ENCODE results near the gene ARID2. TPM values are rescaled to one million over a fixed set of nuclear protein-coding genes. Genes with fewer than 3 reads are reported as not detected.

The ARID2 gene
- total RNA-seq, 1 experiment from 2014 or later, result 72.2 TPM

GRCh38 chr12:45703942-45704341, 25.6 kb upstream of the ARID2 start:
- no peaks in the 10 kb centered on the region for H3K27me3 ChIP-seq (replicated peaks; ENCODE audit: insufficient read depth, low read depth, low read length, poor library complexity)
- no peak overlapping the region for H3K27ac ChIP-seq (ENCODE audit: low read depth, low read length, poor library complexity, severe bottlenecking)
- H3K4me1 ChIP-seq (ENCODE audit: insufficient read depth, low read length, poor library complexity, severe bottlenecking), result no peaks in the 10 kb centered on the region
- TF ChIP-seq EZH2 (IDR thresholded peaks at IDR 0.05; ENCODE audit: borderline replicate concordance, low read depth, low read length, poor library complexity, severe bottlenecking), result no peak
- no peak for TF ChIP-seq CTCF (conservative IDR thresholded peaks at IDR 0.05; ENCODE audit: low read depth, low read length)
- no peak overlapping the region for H3K4me3 ChIP-seq (ENCODE audit: low read depth, low read length, poor library complexity, severe bottlenecking)
- H3K36me3 ChIP-seq (ENCODE audit: insufficient read depth, low read length, poor library complexity, severe bottlenecking), result no peaks in the 10 kb centered on the region
- no peak for DNase-seq (ENCODE audit: low spot score)
- intact Hi-C loops (cut with micrococcal nuclease; ENCODE audit: unreplicated experiment), result no loop called here
- BruUV-seq (replicated peaks), result no TSS peak
- peaks cover 9% of the 10 kb centered on the region for H3K9me3 ChIP-seq (ENCODE audit: low read depth, low read length, poor library complexity, severe bottlenecking)
- ChIA-PET CTCF (no interaction called here), POLR2A (ENCODE audit: low non-redundant PET) (interaction anchor here (0.6 kb wide), 1 partner anchor 79 kb away, joined by 3 read pairs; no protein-coding TSS in a partner anchor)

GRCh38 chr12:45704968-45705367, 24.5 kb upstream of the ARID2 start:
- no peak for DNase-seq (ENCODE audit: low spot score)
- H3K36me3 ChIP-seq (ENCODE audit: insufficient read depth, low read length, poor library complexity, severe bottlenecking), result no peaks in the 10 kb centered on the region
- no peak for TF ChIP-seq CTCF (conservative IDR thresholded peaks at IDR 0.05; ENCODE audit: low read depth, low read length)
- TF ChIP-seq EZH2 (IDR thresholded peaks at IDR 0.05; ENCODE audit: borderline replicate concordance, low read depth, low read length, poor library complexity, severe bottlenecking), result no peak
- BruUV-seq (replicated peaks), result no TSS peak
- POLR2A ChIA-PET (ENCODE audit: low non-redundant PET), result no interaction called here
- no peak overlapping the region for H3K4me3 ChIP-seq (ENCODE audit: low read depth, low read length, poor library complexity, severe bottlenecking)
- no peaks in the 10 kb centered on the region for H3K4me1 ChIP-seq (ENCODE audit: insufficient read depth, low read length, poor library complexity, severe bottlenecking)
- CTCF ChIA-PET, result no interaction called here
- H3K9me3 ChIP-seq (ENCODE audit: low read depth, low read length, poor library complexity, severe bottlenecking), result peaks cover 9% of the 10 kb centered on the region
- no peak overlapping the region for H3K27ac ChIP-seq (ENCODE audit: low read depth, low read length, poor library complexity, severe bottlenecking)
- H3K27me3 ChIP-seq (replicated peaks; ENCODE audit: insufficient read depth, low read depth, low read length, poor library complexity), result no peaks in the 10 kb centered on the region
- intact Hi-C loops (cut with micrococcal nuclease; ENCODE audit: unreplicated experiment), result no loop called here

- no peaks in the 10 kb centered on the region for H3K4me1 ChIP-seq (ENCODE audit: insufficient read depth, low read length, poor library complexity, severe bottlenecking)
- no peak overlapping the region for H3K4me3 ChIP-seq (ENCODE audit: low read depth, low read length, poor library complexity, severe bottlenecking)
- ChIA-PET CTCF (no interaction called here), POLR2A (ENCODE audit: low non-redundant PET) (no interaction called here)
- H3K27me3 ChIP-seq (replicated peaks; ENCODE audit: insufficient read depth, low read depth, low read length, poor library complexity), result no peaks in the 10 kb centered on the region
- DNase-seq (ENCODE audit: low spot score), result no peak
- H3K27ac ChIP-seq (ENCODE audit: low read depth, low read length, poor library complexity, severe bottlenecking), result no peak overlapping the region
- no peaks in the 10 kb centered on the region for H3K36me3 ChIP-seq (ENCODE audit: insufficient read depth, low read length, poor library complexity, severe bottlenecking)
- intact Hi-C loops (cut with micrococcal nuclease; ENCODE audit: unreplicated experiment), result no loop called here
- peaks cover 9% of the 10 kb centered on the region for H3K9me3 ChIP-seq (ENCODE audit: low read depth, low read length, poor library complexity, severe bottlenecking)
- TF ChIP-seq EZH2 (IDR thresholded peaks at IDR 0.05; ENCODE audit: borderline replicate concordance, low read depth, low read length, poor library complexity, severe bottlenecking), result no peak
- TF ChIP-seq CTCF (conservative IDR thresholded peaks at IDR 0.05; ENCODE audit: low read depth, low read length), result no peak
- no TSS peak for BruUV-seq (replicated peaks)
These were observed 24.1 kb upstream of the ARID2 start for GRCh38 chr12:45705404-45705803.
